HG03342 (cell line): ENCODE measurements around the gene IGSF11.
A peak's percentile ranks its signal among the peaks of the same experiment; 100 is the strongest.
"Not testable (repeated sequence)": the region's sequence is repeated elsewhere in the genome, so short reads cannot be mapped to it uniquely, and the experiment has no call there.

Experiments used
- ATAC-seq: cut with Tn5 transposase; IDR thresholded peaks from one replicate; pipeline ENCODE4 v1.9.1; 2021; ENCODE audit warnings: mild to moderate bottlenecking, moderate library complexity; ENCODE audit not compliant: unreplicated experiment

The IGSF11 gene

DNA sequence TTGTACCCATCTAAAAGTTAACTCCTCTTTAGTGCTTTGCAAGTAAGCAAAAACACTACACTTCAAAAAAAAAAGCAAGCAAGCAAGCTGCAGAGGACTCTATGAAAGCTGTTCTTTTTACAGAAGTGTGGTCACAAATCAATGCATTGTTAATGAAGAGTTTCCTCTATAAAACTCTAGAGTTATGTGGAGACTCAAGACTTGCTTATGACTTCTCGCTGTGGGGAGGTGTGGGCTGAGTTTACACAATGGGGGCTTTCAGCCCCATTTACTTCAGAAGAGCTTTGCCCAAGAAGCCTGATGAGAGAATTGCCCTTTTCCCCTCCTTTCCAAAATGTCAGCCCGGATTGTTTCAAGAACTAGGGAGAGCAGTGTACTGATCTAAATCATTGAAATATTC, 144.4 kb downstream of the IGSF11 start:
- no peak for ATAC-seq

DNA sequence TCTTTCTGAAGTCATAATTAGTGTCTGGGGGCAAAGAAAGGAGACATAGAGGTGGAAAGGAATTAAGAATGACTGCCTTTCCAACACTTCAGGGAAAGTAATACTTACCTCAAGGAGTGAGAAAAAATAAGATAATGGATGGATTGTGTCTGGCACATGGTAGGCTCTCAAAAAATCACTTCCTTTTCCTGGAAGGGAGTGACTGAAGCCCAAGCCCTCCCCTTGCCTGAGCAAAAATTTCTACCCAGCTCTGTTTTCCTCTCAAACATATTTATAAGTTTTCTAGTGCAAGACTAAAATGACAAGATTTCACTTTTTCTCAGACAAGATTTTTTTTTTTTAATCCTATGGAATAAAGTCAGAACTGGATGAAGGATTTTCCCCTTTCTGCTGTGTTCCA, 145.0 kb downstream of the IGSF11 start:
- no peak for ATAC-seq

DNA sequence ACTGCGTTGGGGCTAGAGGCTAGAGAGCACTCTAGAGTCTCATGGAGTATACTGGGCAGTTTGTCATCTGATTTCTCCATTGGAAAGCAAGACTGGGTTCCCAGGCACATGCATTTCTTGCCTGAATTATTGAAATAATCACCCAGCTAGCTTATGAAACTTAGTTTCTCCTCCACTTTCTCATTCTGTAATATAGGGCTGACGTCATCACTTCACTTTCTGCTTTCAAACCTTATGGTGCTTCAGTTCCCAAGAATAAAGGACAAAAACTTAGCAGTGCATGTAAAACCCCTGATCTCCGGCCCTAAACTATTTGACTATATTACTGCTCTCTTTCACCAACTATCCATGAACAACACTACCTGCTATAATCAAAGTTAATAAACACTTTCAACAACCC, 147.9 kb downstream of the IGSF11 start:
- ATAC-seq = no peak

DNA sequence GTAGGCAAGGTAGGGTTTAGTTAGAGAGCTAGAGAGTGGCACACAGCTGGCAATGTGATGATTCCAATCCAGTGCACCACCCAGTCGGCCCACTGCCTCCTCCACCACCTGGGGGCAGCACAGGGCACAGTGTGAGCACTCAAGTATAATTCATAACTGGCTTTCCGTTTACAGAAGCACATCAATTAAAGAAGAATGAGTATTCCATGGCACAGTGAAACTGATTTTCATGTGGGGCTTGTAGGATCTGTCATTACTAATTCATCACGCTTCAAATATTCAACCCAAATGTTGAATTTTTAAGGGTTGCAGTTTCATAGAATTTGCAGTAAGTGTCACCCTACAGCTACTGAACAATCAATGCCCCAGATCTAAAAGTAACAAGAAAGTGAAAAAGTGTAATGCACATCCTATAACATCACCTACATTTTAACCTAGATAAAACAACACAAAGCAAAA, 149.9 kb downstream of the IGSF11 start:
- ATAC-seq = peak; percentile 74

DNA sequence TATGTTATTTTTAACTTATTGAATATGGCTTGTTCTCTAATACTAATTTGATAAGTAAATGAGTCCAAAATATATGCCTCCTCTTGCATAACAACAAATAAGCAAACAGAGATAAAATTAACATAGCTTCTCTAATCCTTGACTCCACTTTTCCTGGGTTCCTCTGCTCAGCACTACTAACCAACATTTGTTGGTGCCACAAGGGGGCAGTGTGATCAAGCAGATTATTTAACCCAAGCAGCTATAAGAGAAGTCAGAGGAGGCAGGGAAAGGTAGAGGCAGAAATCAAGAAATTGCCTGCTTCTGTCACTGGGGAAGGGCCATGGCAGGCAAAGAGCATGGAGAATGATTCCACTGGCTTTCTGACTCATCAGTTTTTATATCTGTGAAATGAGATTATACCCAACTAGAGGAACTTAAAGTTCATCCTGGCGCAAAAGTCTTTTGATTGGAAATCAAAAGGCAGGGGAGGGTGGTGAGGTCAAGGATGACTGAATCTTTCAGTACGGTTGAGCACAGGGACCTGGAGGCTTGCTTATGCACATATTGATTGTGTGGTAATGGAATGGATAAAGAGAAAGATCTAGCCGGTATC, 152.2 kb downstream of the IGSF11 start:
- ATAC-seq = peak; percentile 69

DNA sequence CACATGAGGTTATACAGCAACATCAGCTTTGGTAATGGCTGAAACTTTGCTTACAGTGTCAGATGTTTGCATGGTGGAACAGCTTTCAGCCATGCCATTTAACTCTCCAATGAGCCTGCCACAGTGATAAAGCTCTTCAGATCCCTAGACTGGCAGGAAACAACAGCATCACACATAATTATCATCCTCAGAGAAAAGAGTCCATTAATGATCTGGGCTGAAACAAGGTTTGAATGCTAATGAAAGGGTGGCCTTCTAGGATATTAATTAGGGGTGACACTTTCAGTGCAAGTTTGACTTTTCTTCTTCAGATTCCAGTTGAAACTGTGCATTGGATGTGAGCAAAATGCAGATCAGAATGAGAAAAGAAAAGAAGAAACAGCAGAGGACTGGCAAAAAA, 166.6 kb downstream of the IGSF11 start:
- no peak for ATAC-seq

DNA sequence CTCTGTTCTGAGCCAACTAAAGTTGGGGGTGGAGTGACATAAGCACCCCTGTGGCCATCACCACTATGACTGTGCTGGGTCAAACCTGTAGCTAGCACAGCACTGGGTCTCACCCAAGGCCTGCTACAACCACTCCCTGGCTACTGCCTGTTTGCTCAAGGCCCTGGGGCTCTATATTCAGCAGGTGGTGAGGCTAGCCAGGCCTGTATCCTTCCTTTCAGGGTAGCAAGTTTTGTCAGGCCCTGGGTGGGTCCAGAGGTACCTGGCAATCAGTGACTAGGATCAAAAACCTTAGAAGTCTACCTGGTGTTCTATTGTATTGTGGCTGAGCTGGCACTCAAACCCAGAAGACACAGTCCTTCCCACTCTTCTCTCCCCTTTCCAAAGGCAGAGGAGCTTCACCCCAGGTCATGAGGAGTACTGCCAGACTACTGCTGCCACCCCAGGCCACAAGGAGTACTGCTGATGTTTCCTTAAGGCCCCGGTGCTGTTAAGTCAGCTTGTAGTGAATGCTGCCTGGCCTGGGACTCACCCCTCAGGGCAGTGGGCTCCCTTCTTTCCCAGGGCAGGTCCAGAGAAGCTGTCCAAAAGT, 170.8 kb downstream of the IGSF11 start:
- ATAC-seq = peak; percentile 87

DNA sequence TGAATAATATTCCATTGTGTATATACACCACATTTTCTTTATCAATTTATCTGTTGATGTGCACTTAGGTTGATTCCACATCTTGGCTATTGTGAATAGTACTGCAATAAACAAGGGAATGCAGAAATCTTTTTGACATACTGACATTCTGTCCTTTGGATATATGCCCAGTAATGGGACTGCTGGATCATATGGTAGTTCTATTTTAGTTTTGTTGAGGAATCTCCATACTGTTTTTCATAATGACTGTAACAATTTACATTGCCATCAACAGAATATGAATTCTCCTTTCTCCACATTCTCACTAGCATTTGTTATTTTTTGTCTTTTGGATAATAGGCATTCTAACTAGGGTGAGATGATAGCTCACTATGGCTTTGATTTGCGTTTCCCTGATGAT, 174.7 kb downstream of the IGSF11 start:
- ATAC-seq = no peak

DNA sequence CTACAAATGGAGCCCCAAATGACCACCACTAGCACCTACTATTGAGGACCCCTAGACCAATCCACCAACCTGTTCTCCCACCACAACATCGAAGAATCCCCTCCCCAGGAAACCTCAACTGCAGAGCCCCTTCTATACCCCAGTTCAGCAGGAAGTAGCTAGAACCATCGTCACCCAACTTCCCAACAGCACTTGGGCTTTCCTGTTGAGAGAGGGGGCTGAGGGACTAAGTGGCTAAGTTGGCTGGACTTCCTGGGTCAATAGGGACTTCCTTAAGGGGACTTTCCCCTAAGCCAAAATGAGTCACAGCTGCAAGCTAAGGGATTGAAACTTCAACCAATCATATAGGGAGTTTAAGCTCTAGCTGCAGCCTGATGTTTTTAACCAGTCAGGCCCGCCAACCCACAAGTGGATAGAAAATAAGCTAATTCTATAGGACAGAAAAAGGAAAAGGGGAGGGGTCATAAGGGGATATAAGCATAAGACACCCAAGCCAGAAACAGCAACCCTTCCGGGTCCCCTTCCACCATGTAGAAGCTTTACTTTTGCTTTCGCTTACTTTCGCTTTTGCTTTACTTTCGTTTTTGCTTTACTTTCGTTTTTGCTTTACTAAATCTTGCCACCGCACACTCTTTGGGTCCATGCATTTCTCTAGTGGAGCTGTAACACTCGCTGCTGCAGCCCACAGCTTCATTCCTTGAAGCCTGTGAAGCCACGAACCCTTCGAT, 183.0 kb downstream of the IGSF11 start:
- ATAC-seq = not testable (repeated sequence)

DNA sequence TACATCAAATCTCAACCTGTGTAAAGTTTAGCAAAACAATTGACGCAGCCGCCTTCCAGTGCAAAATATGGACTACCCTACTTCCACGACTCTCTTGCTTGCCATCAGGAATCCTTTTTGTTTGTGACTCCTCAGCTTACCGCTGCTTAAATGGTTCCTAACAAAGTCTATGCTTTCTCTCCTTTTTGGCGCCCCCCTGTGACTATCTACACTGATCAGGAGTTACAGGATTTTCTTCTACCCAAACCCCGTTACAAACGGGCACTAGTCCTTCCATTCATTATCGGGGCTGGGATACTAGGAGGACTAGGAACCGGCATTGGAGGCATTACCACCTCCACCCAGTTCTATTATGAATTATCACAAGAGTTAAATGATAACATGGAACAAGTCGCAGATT, 184.0 kb downstream of the IGSF11 start:
- ATAC-seq = no peak
